GM18520 (cell line): ENCODE results near the gene TFAP2C.
"Not testable (repeated sequence)": the region's sequence is repeated elsewhere in the genome, so short reads cannot be mapped to it uniquely, and the experiment has no call there.

Source experiments
- ATAC-seq: cut with Tn5 transposase; IDR thresholded peaks from one replicate; pipeline ENCODE4 v1.9.1; 2021; ENCODE audit not compliant: unreplicated experiment

Gene TFAP2C

DNA sequence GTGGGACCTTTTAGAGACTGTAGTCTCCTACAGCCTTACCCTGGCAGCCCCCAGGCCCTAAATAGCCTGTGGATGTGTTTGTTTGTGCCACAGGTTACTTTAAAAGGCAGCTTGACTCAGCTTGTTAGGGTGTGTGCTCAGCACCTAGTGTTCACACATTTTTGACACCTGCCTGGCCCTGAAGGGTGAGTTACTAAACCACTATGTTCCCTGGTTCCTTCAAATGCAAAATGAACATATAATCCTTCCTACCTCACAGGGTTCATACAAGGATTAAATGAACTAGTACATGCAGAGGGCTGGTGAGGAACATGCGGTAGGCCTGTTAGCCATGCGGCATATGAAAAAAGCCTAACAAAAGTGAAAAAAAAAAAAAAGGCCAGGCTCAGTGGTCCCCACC, 14.9 kb upstream of the TFAP2C start:
- no peak for ATAC-seq

DNA sequence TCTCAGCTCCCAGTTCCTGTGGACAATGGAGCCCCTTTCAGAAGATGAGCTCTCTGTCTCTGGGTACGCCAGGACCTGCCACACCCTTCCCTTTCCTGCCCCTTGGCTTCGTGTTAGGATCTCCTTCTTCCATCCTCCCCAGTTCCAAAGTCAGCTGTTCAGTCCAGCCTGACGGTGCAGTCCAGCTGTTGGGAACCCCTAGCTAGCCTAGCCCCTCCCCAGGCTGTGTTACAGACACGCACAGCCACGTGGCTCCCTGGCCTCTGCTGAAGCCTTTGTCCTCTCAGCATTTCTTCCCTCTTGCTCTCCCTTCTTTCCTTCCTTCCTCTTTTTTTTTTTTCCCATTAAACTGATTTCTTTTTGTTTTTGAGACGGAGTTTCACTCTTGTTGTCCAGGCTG, 12.4 kb upstream of the TFAP2C start:
- no peak for ATAC-seq

DNA sequence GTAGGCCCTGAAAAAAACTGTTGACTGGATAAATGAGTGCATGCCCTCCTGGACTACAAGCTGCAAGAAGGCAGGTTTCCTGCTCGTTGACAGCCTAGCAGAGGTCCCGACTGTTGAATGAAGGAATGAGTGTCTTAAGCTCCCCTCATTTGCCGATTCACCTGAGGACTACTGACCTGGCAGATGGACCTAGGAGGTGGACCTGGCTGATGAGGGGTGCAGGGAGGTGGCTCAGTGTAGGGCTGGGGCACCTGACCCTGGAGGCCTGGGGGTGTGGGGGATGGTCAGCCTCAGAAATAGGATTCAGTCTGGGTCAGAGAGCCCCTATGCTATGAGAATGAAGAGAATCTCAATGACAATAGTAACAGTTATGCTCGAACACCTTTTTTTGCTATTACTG, 11.6 kb upstream of the TFAP2C start:
- no peak for ATAC-seq

DNA sequence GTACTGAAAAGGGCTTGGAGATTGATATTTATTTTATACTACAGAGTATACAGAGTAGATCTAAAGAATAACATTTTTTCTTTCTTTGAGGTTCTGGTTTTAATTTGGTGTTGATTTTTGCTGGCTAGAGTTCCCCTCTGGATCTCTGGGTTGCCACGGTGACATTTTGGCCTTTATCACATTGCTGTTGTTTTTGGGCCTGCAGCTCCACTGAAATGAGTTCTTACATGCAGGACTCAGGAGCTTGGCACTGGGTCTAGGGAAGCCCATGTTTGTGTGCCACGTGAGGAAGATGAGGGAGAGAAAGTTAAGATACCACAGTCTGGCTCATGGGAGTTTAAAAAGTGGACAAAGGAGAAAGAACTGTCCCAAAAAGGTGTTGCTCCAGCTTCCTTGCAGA, 7.4 kb upstream of the TFAP2C start:
- no peak for ATAC-seq

DNA sequence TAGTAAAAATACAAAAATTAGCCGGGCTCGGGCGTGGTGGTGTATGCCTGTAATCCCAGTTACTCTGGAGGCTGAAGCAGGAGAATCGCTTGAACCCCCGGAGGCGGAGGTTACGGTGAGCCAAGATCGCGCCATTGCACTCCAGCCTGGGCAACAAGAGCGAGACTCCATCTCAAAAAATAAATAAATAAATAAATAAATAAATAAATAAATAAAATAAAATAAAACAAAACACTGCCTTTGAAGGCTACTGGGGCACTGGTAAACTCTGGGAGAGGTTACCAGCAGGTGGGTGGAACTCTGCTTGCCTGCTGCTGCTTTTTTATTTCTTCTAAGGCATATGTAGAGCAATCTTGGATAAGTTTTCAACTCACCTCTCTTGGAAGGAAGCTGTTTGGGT, 5.2 kb upstream of the TFAP2C start:
- not testable (repeated sequence) for ATAC-seq

DNA sequence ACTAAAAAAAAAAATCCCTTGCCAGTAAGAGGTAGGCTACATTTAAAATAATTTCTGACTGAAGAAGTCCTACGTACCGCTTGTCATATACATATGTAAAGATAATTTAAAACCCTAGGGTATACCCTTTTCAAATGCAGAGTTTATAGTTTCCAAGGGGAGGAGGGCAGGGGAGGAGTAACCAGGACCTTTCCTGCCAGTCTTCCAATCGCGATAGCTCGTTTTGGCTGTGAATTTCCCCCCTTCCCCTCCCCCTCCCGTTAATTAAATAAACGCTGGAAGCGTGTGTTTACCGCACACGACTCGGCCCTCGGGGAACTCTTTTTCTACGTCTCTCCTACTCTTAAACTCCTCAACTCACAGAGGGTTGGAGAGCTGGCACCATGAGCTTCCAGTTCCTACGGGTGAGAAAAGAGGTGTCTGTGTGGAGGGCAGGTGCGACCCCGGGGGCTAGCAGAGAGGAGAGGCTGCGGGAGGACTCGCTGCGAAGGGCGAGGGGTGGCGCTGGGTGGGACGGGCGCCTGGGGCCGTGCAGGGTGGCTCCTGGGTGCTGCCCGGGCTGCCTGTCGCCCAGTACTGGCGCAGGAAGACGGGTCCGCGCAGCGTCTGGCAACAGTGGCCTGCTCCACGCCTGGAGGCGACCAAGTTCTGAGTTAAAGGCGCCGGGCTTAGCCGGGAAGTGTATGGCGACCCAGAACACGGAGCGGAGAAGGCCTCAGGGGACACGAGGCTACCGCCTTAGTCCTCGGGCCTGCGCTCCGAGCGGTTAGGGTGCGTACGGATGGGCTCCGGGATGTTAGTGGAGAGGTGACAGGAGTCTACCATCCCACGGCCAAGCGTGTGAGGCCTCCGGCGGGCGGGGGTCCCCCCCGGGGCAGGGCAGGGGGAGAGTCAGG, 4.1 kb upstream of the TFAP2C start:
- no peak for ATAC-seq

DNA sequence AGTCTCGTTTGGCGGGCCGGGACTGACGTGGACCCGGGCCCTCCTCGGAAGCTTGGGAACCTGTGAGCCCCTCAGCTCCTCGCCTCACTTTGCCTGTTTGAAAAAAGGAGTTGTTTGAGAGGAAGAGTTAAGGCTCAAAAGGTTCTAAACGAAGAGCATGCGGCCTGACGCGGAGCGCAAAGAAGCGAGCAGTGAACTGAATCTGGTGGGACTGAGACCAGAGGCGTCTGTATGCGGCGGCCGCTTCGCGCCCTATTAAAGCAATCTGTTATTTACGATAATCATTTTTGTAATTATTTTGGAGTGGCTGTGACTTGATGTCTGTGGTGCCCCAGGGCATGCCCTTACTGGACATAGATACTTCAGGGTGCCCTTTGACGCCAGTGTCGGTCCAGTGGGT, 3.3 kb upstream of the TFAP2C start:
- no peak for ATAC-seq

DNA sequence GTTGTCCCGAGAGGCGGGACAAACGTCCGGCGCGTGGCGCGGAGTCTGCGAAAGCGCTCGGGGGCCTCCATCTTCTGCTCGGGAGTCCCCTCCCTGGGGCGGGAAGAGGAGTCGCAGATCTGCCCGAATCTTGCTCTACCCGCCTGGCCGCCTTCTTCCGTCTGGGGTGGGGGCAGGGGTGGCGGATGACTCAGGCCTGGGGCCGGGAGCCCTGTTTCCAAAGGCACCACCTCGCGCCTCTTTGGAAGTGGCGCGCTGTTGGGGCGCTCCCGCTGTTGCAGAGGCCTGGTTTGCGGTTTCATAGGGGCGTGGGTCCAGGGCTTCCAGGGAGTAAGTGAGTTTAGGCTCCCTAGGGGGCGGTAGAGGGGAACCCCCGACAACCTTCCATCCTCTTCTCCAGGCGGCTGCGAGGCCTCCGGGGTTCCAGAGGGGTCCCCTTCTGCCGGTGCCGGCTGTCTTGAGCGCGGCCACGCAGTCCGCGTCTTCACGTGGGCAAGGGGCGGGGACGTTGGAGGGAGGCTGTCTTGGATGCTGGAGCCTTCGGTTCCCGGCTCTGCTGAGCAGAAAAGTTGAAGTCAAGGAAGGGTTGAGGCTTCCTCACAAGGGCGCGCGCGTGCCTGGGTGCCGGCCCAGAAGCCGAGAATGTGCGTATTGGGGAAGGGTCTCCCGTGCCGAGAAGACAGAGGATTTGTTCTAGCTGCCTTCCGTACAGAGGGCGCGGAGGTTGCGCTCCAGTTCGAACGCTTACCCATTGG, 2.6 kb upstream of the TFAP2C start:
- ATAC-seq, result no peak

DNA sequence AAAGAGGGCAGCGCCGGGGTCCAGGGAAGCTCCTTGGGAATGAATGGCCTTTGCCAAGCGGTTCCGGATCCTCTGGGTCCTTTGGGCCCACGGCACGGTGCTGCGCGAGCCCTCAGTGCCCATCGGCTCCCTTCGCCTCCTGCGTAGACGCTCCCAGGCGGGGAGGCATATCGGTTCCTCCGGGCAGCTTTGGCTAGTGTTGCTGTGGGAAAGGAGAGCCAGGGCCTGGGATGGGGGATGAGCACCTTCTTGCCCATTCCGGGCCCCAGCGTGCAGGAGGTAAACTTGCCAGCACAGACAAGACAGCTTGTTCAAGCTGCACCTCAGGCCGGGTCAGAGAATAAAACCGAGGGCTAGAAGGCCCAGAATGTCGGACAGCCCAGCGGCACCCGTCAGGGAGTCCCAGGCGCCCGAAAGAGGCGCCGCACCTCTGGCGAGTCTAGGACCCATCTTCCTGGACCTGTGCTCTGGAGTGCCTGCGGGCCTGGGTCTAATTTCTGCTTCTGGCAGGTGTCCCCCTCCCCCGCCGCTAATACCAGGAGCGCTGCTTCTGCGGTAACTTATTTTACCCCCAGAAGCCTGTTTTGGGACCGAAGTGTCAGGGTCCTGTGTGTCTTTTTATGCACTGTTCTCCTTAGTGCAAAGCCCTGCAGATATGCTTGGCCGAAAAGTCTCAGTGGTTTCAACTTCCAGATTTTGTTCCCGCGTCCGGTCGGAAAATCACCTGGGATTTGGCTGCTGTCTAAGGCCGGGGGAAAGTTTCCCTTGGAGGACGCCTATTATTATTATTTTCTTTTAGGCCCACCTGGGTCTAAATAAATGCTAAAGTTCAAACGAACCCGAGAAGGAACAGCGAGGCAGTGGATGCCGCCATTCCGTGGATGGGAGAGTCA, 1.7 kb upstream of the TFAP2C start:
- ATAC-seq, result no peak

DNA sequence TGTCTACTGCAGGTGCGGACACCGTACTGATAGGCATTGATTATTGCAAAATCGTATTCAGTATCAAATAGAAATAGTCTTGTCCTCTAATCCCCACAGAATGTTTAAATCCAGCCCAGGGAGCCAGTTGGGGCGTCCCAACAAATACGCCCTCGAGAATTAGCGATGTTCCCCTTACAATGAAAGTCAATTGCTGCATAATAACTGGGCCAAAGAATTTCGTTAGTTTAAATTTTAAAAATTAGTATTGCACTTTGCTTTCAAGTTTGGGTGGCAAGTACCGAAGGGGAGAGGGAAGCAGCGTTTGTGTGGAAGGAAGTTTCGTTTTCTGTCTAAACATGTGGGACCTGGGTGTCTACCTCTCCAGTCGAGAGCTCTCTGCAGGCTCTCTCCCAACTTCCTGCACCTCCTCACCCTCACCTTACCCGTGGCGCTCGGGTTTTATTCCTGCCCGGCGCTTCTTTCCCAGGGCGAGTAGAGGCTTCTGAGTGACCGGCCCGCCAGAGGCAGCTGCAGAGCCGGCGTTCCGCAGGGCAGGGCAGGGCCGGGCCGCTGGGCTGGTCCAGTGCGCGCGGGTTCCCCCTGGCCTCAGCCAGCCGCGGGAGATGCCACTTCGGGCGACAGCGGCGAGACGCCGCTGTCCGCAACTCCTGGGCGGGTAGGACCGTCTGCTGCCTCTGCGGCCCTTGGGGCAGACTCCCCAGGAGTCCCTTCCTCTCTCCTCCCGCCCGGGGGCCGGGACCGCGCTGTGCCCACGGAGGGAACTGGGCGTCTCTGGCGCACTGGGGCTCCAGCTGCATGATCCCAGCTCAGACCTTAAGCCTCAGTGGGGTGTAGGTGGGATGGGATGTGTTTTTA, 862 bp upstream of the TFAP2C start:
- ATAC-seq, result no peak

DNA sequence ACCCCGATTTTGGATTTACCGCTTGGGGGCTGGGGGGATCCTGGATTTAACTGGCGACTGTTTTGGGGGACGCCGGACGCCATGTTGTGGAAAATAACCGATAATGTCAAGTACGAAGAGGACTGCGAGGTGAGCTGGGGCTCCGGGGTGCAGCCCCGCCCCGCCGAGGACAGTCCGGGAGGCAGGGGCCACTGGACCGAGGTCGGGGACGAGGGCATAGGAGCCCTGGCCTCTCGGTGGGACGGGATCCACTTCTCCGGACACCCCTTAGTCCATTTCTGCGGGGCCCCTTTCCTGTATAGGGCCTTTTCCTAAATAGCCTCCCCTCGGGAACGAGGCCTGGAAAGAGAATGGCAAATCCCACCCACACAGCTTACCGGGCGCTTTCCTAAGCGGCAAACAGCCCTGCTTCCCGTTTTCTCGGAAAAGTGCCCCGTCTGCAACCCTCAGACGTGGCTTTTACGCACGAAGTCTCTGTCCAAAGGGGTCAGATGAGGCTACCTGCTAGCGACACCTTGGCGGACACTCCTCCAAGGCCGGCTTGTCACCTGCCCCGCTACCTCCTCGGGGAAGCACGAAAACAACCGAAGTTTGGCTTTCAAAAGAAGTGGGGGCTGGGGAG, 469 bp downstream of the TFAP2C start:
- ATAC-seq, result no peak

DNA sequence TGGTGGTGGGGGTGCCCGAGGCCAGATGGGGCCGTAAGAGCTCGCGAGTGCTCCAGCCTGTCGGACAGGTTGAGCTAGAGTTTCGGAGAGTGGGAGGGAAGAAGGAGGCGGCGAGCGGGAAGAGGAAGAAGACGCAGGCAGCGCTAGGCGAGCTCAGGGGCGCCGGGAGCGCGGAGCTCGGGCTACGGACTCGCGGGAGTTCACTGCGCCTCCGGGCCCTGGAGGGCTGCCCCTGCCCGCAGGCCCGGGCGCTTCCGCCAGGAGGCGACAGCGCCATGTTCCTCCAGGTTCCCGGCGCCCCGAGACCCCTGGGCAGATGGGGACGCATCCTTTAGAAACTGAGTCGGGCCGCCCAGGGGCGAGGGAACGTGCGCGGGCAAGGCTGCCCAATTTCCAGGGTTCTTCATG, 984 bp downstream of the TFAP2C start:
- no peak for ATAC-seq

DNA sequence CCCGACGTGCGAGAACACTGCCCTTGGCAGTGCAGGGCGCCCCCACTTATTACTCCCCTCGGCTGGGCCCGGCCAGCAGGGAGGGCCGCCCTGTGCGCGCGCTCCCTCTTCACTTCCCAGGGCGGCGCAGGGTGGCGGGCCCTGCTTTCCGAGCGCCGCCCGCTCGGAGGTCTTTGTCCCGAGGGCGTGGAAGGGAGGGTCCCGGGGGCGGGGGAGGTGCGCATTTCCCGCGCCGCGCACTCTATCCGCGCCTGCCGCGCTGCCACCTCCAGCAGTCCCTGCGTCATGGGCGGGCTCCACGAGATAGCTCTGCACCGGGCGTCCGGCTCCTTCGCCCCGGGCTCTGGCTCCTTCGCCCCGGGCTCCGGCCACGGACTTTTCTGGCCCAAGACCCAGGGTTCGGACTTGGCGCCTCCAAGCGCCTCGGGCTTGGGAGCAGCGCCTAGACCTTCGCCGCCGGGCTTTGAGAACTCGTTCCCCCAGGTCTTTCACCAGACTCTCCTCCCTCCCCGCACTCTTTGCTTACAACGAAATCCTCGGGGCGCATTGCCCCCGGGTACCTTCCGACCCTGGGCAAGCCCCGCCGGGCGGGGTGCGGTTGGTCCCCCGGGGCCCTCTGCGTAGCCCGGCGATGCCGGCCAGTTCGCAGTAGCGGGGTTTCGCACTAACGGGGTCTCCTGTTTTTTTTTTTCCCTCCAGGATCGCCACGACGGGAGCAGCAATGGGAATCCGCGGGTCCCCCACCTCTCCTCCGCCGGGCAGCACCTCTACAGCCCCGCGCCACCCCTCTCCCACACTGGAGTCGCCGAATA, 1.6 kb downstream of the TFAP2C start:
- ATAC-seq, result no peak

DNA sequence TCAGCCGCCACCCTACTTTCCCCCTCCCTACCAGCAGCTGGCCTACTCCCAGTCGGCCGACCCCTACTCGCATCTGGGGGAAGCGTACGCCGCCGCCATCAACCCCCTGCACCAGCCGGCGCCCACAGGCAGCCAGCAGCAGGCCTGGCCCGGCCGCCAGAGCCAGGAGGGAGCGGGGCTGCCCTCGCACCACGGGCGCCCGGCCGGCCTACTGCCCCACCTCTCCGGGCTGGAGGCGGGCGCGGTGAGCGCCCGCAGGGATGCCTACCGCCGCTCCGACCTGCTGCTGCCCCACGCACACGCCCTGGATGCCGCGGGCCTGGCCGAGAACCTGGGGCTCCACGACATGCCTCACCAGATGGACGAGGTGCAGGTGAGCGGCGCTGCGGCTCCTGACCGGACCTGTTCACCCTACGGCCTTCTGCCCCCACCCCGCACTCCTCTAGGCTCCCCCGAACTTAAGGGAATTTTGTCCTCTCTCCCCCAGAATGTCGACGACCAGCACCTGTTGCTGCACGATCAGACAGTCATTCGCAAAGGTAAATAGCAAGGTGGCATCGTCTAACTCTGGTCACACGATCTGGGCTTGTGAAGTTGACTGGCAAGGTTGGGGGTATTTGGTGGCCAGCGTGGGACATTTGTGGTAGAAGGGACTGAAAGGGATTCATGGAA, 2.3 kb downstream of the TFAP2C start:
- ATAC-seq, result no peak

DNA sequence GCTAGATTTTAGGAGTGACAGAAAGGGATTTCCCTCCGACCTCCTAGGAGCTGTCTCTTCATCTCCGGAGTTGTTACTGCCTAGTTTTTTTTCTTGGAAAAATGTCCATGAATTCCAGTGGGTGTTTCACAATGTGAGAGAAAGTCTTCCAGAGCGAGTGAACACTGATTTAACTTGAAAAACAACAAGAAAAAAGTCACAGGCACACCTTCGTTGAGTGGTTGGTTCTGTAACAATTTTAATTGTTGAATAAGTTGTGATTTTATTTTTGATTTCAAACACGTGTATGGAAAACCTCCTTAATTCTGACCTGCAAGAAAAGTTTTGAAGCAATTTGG, 2.9 kb downstream of the TFAP2C start:
- ATAC-seq, result no peak

DNA sequence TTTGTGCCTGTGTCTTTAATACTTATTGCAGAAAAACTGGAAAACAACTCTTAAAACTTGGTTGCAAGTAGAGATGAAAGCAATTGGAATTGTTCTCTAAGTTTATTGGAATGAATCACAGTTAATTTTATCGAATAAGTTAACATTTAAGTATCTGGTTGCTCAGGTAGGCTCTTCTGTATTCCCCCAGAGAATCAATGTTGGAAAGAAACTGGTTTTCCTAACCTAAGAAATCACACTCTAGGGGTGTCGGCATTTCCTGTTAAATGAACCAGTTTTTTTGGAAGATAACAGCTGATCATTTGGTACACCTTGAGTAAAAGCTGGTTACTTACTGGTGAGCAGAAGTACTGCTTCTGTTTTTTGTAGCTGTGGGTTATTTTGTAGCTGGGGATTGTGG, 5.2 kb downstream of the TFAP2C start:
- no peak for ATAC-seq

DNA sequence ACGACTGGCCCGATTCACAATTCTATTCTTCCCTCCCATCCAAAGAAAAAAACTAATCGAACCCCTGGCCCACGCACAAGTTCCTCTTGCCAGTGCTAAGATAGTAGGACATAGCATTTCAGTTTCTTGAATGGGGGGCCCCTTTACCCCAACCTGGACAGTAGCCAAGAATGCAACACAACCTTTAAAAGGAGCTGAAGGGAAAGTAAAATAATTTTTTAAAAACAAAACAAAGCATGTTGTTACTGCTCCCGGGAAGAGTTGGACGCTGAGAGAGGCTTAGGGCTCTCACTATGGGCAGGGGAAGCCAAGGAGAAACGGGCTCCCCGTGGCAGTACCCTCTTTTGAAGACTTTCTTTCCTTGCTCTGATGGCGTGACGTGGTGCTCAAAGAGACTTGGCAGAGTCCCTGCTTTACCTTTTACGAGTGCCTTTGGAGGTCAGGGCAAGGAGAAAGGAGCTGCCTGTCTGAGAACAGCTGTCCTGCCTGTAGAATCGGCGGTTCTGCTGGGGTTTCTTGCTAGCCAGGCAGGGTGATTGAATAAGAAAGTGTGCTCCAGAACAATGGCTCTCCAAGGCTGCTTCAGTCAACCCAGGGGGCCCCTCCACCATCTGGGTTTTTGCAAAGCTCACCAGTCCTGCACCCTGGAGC, 5.8 kb downstream of the TFAP2C start:
- no peak for ATAC-seq

DNA sequence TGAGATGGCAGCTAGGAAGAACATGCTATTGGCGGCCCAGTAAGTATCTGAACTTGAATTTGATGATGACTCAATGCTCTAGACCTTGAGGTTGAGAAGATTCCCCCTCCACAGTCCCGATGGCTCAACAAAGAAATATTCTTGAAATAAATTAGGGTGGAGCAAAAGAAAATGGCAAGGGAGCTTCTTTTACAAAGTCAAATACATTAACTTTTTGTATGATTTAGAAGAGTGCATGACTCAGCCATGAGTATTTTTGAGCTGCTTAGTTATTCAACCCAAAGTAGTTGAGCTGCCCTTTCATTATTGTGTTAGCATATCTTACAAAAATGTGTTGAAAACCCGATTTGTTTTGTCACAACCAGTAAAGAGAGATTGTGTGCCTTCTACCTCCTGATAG, 7.6 kb downstream of the TFAP2C start:
- no peak for ATAC-seq
